ENCODE data around the gene DNAJC17. TPM values are rescaled to one million over a fixed set of nuclear protein-coding genes. Genes with fewer than 3 reads are reported as not detected.

DNAJC17 gene
- total and polyA plus RNA-seq, 2 of the 13 experiments (the other 11 are each of a cell fraction or from before 2014, with no cell fraction given) = 22.2 to 26.5 TPM

DNA sequence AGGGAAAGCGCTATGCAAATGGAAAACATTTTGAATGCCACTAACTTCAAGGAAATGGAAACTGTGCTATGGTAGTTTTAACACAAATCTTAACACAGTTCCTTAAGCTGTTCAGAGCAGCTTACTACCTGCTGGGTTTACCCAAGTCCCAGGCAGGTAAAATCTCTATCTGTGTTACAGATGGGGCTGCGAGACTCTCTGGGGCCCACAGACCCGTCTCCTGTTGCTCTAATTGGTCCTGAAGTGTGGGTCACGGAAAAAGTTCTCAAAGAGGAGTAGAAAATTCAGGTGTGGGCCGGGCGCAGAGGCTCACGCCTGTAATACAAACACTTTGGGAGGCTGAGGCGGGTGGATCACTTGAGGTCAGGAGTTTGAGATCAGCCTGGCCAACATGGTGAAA lies 17.3 kb downstream of the DNAJC17 start:
- no peak overlapping the region for H3K27ac ChIP-seq (ENCODE audit: extremely low read length, insufficient read depth, low read length)
- no peaks in the 10 kb centered on the region for H4K20me1 ChIP-seq (ENCODE audit: insufficient read depth, low read length)
- H3K36me3 ChIP-seq (replicated peaks in 1 of 2; ENCODE audit: control insufficient read depth in 1 of 2, insufficient read depth in 2 of 2, low read length in 2 of 2) = 0 out of 5 replicates have a peak, but pooled peaks cover 0 to 4% of the 10 kb centered on the region in 2 experiments
- ChIA-PET POLR2A (no interaction called here), CTCF (ENCODE audit: low intra/inter-chr PET ratio, low total read pairs) (no interaction called here)
- no peak overlapping the region for H3K9ac ChIP-seq (ENCODE audit: insufficient read depth, low read depth, low read length)
- H3K79me2 ChIP-seq (ENCODE audit: insufficient read depth, low read length) = peaks cover 18% of the 10 kb centered on the region
- no peaks in the 10 kb centered on the region for H3K27me3 ChIP-seq (ENCODE audit: control insufficient read depth in 1 of 2, insufficient read depth in 2 of 2, low read length in 2 of 2)
- H3K4me3 ChIP-seq (replicated peaks in 1 of 3; ENCODE audit: insufficient read depth in 1 of 3, low read depth in 2 of 3, low read length in 3 of 3) = no peak overlapping the region
- no peak for FAIRE-seq
- DNase-seq (ENCODE audit: low spot score) = no peak
- no peak overlapping the region for H3K4me2 ChIP-seq (ENCODE audit: low read depth, low read length)
- in situ Hi-C loops (cut with HindIII; ENCODE audit: extremely low pct_ligation_motif_present, low pct_unique_long_range_greater_than_20kb) (no loop called here), intact Hi-C loops (cut with micrococcal nuclease; ENCODE audit: unreplicated experiment) (no loop called here)
- H3K9me3 ChIP-seq (ENCODE audit: low read length) = no peaks in the 10 kb centered on the region
- no peak overlapping the region for H2AFZ ChIP-seq (ENCODE audit: low read length)
- H3K4me1 ChIP-seq (ENCODE audit: insufficient read depth, low read length) = peaks cover 56% of the 10 kb centered on the region
- BruUV-seq (replicated peaks) = no TSS peak
- ATAC-seq = no peak
- WGBS (ENCODE audit: low lambda C conversion rate) = 98% methylated on average over 8 of the region's 8 CpGs
- TF ChIP-seq, protein P1, sequence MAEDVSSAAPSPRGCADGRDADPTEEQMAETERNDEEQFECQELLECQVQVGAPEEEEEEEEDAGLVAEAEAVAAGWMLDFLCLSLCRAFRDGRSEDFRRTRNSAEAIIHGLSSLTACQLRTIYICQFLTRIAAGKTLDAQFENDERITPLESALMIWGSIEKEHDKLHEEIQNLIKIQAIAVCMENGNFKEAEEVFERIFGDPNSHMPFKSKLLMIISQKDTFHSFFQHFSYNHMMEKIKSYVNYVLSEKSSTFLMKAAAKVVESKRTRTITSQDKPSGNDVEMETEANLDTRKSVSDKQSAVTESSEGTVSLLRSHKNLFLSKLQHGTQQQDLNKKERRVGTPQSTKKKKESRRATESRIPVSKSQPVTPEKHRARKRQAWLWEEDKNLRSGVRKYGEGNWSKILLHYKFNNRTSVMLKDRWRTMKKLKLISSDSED (CRISPR knock-in tag; IDR thresholded peaks at IDR 0.05) = no peak
- no peak for TF ChIP-seq ZNF781 (CRISPR knock-in tag; IDR thresholded peaks at IDR 0.05; ENCODE audit: borderline replicate concordance, not compliant biosample characterization)
- no peak for TF ChIP-seq ZBTB7A (CRISPR knock-in tag; IDR thresholded peaks at IDR 0.05)
- TF ChIP-seq KLF13 (CRISPR knock-in tag; IDR thresholded peaks at IDR 0.05) = no peak
- TF ChIP-seq REL (CRISPR knock-in tag; conservative IDR thresholded peaks at IDR 0.05) = no peak
- TF ChIP-seq ZFAT (CRISPR knock-in tag; conservative IDR thresholded peaks at IDR 0.05) = no peak
- TF ChIP-seq, protein P2, sequence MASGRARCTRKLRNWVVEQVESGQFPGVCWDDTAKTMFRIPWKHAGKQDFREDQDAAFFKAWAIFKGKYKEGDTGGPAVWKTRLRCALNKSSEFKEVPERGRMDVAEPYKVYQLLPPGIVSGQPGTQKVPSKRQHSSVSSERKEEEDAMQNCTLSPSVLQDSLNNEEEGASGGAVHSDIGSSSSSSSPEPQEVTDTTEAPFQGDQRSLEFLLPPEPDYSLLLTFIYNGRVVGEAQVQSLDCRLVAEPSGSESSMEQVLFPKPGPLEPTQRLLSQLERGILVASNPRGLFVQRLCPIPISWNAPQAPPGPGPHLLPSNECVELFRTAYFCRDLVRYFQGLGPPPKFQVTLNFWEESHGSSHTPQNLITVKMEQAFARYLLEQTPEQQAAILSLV (CRISPR knock-in tag; IDR thresholded peaks at IDR 0.05; ENCODE audit: borderline replicate concordance) = no peak
- TF ChIP-seq ZNF296 (CRISPR knock-in tag; conservative IDR thresholded peaks at IDR 0.05) = no peak
- no peak for TF ChIP-seq HOXA9 (CRISPR knock-in tag; IDR thresholded peaks at IDR 0.05; ENCODE audit: borderline replicate concordance)
- TF ChIP-seq ZNF260 (CRISPR knock-in tag; IDR thresholded peaks at IDR 0.05; ENCODE audit: borderline replicate concordance, low read depth) = no peak
- TF ChIP-seq, protein P3, sequence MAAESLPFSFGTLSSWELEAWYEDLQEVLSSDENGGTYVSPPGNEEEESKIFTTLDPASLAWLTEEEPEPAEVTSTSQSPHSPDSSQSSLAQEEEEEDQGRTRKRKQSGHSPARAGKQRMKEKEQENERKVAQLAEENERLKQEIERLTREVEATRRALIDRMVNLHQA (CRISPR knock-in tag; IDR thresholded peaks at IDR 0.05) = no peak
- TF ChIP-seq BORCS8-MEF2B (CRISPR knock-in tag; IDR thresholded peaks at IDR 0.05) = no peak
- TF ChIP-seq, protein P4, sequence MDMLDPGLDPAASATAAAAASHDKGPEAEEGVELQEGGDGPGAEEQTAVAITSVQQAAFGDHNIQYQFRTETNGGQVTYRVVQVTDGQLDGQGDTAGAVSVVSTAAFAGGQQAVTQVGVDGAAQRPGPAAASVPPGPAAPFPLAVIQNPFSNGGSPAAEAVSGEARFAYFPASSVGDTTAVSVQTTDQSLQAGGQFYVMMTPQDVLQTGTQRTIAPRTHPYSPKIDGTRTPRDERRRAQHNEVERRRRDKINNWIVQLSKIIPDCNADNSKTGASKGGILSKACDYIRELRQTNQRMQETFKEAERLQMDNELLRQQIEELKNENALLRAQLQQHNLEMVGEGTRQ (IDR thresholded peaks at IDR 0.05; ENCODE audit: low read depth, low read length) = no peak
- TF ChIP-seq, protein P4 (CRISPR knock-in tag; IDR thresholded peaks at IDR 0.05; ENCODE audit: borderline replicate concordance) = no peak
- TF ChIP-seq, protein P5, sequence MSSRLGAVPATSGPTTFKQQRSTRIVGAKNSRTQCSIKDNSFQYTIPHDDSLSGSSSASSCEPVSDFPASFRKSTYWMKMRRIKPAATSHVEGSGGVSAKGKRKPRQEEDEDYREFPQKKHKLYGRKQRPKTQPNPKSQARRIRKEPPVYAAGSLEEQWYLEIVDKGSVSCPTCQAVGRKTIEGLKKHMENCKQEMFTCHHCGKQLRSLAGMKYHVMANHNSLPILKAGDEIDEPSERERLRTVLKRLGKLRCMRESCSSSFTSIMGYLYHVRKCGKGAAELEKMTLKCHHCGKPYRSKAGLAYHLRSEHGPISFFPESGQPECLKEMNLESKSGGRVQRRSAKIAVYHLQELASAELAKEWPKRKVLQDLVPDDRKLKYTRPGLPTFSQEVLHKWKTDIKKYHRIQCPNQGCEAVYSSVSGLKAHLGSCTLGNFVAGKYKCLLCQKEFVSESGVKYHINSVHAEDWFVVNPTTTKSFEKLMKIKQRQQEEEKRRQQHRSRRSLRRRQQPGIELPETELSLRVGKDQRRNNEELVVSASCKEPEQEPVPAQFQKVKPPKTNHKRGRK (CRISPR knock-in tag; IDR thresholded peaks at IDR 0.05) = no peak
- no peak for TF ChIP-seq CCDC6 (CRISPR knock-in tag; IDR thresholded peaks at IDR 0.05)

Measured in HepG2 (cell line).